Panc1 (cell line): Measurements from ENCODE around the gene UGT1A1.

ENCODE experiments used
- POLR2AphosphoS5 ChIP-seq: IDR thresholded peaks from 2 replicates; pipeline ENCODE4 v1.6.1; 2012; ENCODE audit warnings: mild to moderate bottlenecking, low read depth, low read length, moderate library complexity
- TF ChIP-seq, protein P1 (sequence below): fragments of 450-650 bp; IDR thresholded peaks from 2 replicates; pipeline ENCODE4 v1.5.1; 2017; ENCODE audit warnings: mild to moderate bottlenecking
- TF ChIP-seq, protein P2 (sequence below), 2 experiments: IDR thresholded peaks; 2 replicates each; pipeline ENCODE4 v1.6.1; 2011 to 2012; ENCODE audit warnings: low read depth in 2 of 2, control low read depth in 1 of 2, low read length in 1 of 2, mild to moderate bottlenecking in 1 of 2, moderate library complexity in 1 of 2; ENCODE audit not compliant: insufficient read depth in 1 of 2

DNA sequence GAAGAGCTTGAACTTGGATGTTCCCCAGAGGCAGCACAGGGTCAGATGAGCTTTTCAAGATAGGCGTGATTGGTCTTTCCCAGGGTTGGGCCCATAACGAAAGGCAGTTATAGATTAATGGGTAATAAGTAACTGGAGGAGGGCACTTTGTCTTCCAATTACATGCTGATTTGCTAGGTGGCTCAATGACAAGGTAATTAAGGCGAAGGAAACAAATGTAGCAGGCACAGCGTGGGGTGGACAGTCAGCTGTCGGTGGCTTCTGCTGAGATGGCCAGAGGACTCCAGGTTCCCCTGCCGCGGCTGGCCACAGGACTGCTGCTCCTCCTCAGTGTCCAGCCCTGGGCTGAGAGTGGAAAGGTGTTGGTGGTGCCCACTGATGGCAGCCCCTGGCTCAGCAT, 41.5 kb upstream of the UGT1A1 start, which contains the start of gene UGT1A4:
- TF ChIP-seq, protein P1, sequence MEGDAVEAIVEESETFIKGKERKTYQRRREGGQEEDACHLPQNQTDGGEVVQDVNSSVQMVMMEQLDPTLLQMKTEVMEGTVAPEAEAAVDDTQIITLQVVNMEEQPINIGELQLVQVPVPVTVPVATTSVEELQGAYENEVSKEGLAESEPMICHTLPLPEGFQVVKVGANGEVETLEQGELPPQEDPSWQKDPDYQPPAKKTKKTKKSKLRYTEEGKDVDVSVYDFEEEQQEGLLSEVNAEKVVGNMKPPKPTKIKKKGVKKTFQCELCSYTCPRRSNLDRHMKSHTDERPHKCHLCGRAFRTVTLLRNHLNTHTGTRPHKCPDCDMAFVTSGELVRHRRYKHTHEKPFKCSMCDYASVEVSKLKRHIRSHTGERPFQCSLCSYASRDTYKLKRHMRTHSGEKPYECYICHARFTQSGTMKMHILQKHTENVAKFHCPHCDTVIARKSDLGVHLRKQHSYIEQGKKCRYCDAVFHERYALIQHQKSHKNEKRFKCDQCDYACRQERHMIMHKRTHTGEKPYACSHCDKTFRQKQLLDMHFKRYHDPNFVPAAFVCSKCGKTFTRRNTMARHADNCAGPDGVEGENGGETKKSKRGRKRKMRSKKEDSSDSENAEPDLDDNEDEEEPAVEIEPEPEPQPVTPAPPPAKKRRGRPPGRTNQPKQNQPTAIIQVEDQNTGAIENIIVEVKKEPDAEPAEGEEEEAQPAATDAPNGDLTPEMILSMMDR = no peak
- TF ChIP-seq POLR2AphosphoS5 = no peak
- TF ChIP-seq, protein P2, sequence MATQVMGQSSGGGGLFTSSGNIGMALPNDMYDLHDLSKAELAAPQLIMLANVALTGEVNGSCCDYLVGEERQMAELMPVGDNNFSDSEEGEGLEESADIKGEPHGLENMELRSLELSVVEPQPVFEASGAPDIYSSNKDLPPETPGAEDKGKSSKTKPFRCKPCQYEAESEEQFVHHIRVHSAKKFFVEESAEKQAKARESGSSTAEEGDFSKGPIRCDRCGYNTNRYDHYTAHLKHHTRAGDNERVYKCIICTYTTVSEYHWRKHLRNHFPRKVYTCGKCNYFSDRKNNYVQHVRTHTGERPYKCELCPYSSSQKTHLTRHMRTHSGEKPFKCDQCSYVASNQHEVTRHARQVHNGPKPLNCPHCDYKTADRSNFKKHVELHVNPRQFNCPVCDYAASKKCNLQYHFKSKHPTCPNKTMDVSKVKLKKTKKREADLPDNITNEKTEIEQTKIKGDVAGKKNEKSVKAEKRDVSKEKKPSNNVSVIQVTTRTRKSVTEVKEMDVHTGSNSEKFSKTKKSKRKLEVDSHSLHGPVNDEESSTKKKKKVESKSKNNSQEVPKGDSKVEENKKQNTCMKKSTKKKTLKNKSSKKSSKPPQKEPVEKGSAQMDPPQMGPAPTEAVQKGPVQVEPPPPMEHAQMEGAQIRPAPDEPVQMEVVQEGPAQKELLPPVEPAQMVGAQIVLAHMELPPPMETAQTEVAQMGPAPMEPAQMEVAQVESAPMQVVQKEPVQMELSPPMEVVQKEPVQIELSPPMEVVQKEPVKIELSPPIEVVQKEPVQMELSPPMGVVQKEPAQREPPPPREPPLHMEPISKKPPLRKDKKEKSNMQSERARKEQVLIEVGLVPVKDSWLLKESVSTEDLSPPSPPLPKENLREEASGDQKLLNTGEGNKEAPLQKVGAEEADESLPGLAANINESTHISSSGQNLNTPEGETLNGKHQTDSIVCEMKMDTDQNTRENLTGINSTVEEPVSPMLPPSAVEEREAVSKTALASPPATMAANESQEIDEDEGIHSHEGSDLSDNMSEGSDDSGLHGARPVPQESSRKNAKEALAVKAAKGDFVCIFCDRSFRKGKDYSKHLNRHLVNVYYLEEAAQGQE (IDR thresholded peaks at IDR 0.05; ENCODE audit: insufficient read depth in 1 of 2, low read depth in 2 of 2, low read length in 1 of 2) = no peak
